Glomerular visceral epithelial cell (primary cell): ENCODE measurements around the gene LIPC.

Experiments
- DNase-seq: peaks from one replicate; pipeline ENCODE4 v3.0.0-alpha.2; 2016; ENCODE audit errors: extremely low spot score

The LIPC gene

GRCh38 chr15:58554758-58555157, 123.0 kb downstream of the LIPC start:
- DNase-seq, result no peak

- DNase-seq, result no peak
Measured at GRCh38 chr15:58555162-58556027, 123.6 kb downstream of the LIPC start.

- no peak for DNase-seq
Measured at GRCh38 chr15:58556028-58556361, 124.2 kb downstream of the LIPC start.

- no peak for DNase-seq
Measured at GRCh38 chr15:58556541-58556940, 124.8 kb downstream of the LIPC start.

- DNase-seq, result no peak
Measured at GRCh38 chr15:58558777-58559176, 127.0 kb downstream of the LIPC start.

- no peak for DNase-seq
Measured at GRCh38 chr15:58559904-58560588, 128.3 kb downstream of the LIPC start.

- no peak for DNase-seq
Measured at GRCh38 chr15:58561321-58561720, 129.5 kb downstream of the LIPC start.

GRCh38 chr15:58562135-58562534, 130.3 kb downstream of the LIPC start:
- DNase-seq, result no peak

GRCh38 chr15:58564981-58565380, 133.2 kb downstream of the LIPC start:
- DNase-seq, result no peak

- no peak for DNase-seq
Measured at GRCh38 chr15:58565619-58566018, 133.8 kb downstream of the LIPC start.

- DNase-seq, result no peak
Measured at GRCh38 chr15:58566029-58566428, 134.2 kb downstream of the LIPC start.

- DNase-seq, result no peak
Measured at GRCh38 chr15:58568157-58568571, 136.4 kb downstream of the LIPC start.

- no peak for DNase-seq
Measured at GRCh38 chr15:58569455-58569854, 137.7 kb downstream of the LIPC start.

GRCh38 chr15:58571491-58571890, 139.7 kb downstream of the LIPC start:
- DNase-seq, result no peak

- DNase-seq, result no peak
Measured at GRCh38 chr15:58572521-58572920, 140.7 kb downstream of the LIPC start.

GRCh38 chr15:58573270-58573669, 141.5 kb downstream of the LIPC start:
- DNase-seq, result no peak

GRCh38 chr15:58574631-58575030, 142.8 kb downstream of the LIPC start:
- DNase-seq, result no peak

- no peak for DNase-seq
Measured at GRCh38 chr15:58575045-58575786, 143.4 kb downstream of the LIPC start.

- DNase-seq, result no peak
Measured at GRCh38 chr15:58576657-58577056, 144.9 kb downstream of the LIPC start.

GRCh38 chr15:58582160-58582559, 150.4 kb downstream of the LIPC start:
- DNase-seq, result no peak

GRCh38 chr15:58583171-58583908, 151.5 kb downstream of the LIPC start:
- DNase-seq, result no peak
